Measurements from ENCODE around the gene ASB14. TPM values are rescaled to one million over a fixed set of nuclear protein-coding genes. Genes with fewer than 3 reads are reported as not detected.

ASB14 gene
- total RNA-seq, 1 experiment from 2014 or later, result not detected

- Histone ChIP-seq H3K27ac (no peak overlapping the region), H3K9me3 (ENCODE audit: insufficient read depth, low read depth) (no peaks in the 10 kb centered on the region), H3K4me1 (replicated peaks; ENCODE audit: insufficient read depth) (no peaks in the 10 kb centered on the region), H3F3A (ENCODE audit: insufficient read depth, low read depth) (no peaks in the 10 kb centered on the region), H3K4me2 (no peak overlapping the region), H3K4me3 (no peak overlapping the region), H3K36me3 (ENCODE audit: low read depth) (no peaks in the 10 kb centered on the region), H3K79me2 (ENCODE audit: low read depth) (no peaks in the 10 kb centered on the region), H4K20me1 (ENCODE audit: insufficient read depth) (no peaks in the 10 kb centered on the region), H3K27me3 (ENCODE audit: insufficient read depth, low read depth) (no peaks in the 10 kb centered on the region), H3K9me2 (ENCODE audit: insufficient read depth) (no peaks in the 10 kb centered on the region), H2AFZ (no peak overlapping the region)
- TF ChIP-seq, protein P1, sequence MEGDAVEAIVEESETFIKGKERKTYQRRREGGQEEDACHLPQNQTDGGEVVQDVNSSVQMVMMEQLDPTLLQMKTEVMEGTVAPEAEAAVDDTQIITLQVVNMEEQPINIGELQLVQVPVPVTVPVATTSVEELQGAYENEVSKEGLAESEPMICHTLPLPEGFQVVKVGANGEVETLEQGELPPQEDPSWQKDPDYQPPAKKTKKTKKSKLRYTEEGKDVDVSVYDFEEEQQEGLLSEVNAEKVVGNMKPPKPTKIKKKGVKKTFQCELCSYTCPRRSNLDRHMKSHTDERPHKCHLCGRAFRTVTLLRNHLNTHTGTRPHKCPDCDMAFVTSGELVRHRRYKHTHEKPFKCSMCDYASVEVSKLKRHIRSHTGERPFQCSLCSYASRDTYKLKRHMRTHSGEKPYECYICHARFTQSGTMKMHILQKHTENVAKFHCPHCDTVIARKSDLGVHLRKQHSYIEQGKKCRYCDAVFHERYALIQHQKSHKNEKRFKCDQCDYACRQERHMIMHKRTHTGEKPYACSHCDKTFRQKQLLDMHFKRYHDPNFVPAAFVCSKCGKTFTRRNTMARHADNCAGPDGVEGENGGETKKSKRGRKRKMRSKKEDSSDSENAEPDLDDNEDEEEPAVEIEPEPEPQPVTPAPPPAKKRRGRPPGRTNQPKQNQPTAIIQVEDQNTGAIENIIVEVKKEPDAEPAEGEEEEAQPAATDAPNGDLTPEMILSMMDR (conservative IDR thresholded peaks at IDR 0.05), result no peak
- TF ChIP-seq EZH2 (IDR thresholded peaks at IDR 0.05; ENCODE audit: low read depth), result no peak
- CTCF ChIA-PET, result no interaction called here
- intact Hi-C loops (cut with micrococcal nuclease; ENCODE audit: unreplicated experiment), result no loop called here
- DNase-seq, result no peak
- POLR2A ChIA-PET (ENCODE audit: unreplicated experiment), result interaction anchor here (0.5 to 0.7 kb wide), 3 partner anchors 9 to 302 kb away, joined by 7 to 12 read pairs (median 8); no protein-coding TSS in a partner anchor
- no TSS peak for BruUV-seq (replicated peaks)
Measured at GRCh38 chr3:57279685-57280084, 12.8 kb downstream of the ASB14 start.

- Histone ChIP-seq H3K79me2 (ENCODE audit: low read depth) (no peaks in the 10 kb centered on the region), H3F3A (ENCODE audit: insufficient read depth, low read depth) (no peaks in the 10 kb centered on the region), H3K27me3 (ENCODE audit: insufficient read depth, low read depth) (no peaks in the 10 kb centered on the region), H3K9me2 (ENCODE audit: insufficient read depth) (no peaks in the 10 kb centered on the region), H3K4me1 (replicated peaks; ENCODE audit: insufficient read depth) (no peaks in the 10 kb centered on the region), H3K27ac (no peak overlapping the region), H3K4me2 (no peak overlapping the region), H3K36me3 (ENCODE audit: low read depth) (no peaks in the 10 kb centered on the region), H3K4me3 (no peak overlapping the region), H4K20me1 (ENCODE audit: insufficient read depth) (no peaks in the 10 kb centered on the region), H2AFZ (no peak overlapping the region), H3K9me3 (ENCODE audit: insufficient read depth, low read depth) (no peaks in the 10 kb centered on the region)
- intact Hi-C loops (cut with micrococcal nuclease; ENCODE audit: unreplicated experiment), result no loop called here
- DNase-seq, result no peak
- TF ChIP-seq EZH2 (IDR thresholded peaks at IDR 0.05; ENCODE audit: low read depth), result no peak
- TF ChIP-seq, protein P1 (conservative IDR thresholded peaks at IDR 0.05), result no peak
- BruUV-seq (replicated peaks), result no TSS peak
- CTCF ChIA-PET, result no interaction called here
- POLR2A ChIA-PET (ENCODE audit: unreplicated experiment), result no interaction called here
Measured at GRCh38 chr3:57278237-57278636, 14.2 kb downstream of the ASB14 start.

DNA sequence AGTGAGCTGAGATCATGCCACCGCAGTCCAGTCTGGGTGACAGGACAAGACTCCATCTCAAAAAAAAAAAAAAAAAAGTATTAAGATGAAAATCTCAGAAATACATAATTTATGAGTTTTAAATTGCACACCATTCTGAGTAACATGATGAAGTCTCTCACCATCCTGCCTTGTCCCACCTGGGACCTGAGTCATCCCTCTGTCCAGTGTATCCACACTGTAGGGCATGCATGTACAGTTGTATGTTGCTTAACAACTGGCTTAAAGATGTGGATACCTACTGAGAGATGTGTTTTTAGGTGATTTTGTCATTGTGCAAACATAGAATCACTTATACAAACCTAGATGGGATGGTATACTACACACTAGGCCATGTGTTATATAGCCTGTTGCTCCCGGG, 17.1 kb downstream of the ASB14 start:
- ChIA-PET POLR2A (ENCODE audit: unreplicated experiment) (no interaction called here), CTCF (no interaction called here)
- Histone ChIP-seq H3K4me1 (replicated peaks; ENCODE audit: insufficient read depth) (no peaks in the 10 kb centered on the region), H3K27ac (no peak overlapping the region), H3K4me2 (no peak overlapping the region), H3K27me3 (ENCODE audit: insufficient read depth, low read depth) (no peaks in the 10 kb centered on the region), H2AFZ (no peak overlapping the region), H3K9me3 (ENCODE audit: insufficient read depth, low read depth) (no peaks in the 10 kb centered on the region), H3K36me3 (ENCODE audit: low read depth) (no peaks in the 10 kb centered on the region), H4K20me1 (ENCODE audit: insufficient read depth) (no peaks in the 10 kb centered on the region), H3K79me2 (ENCODE audit: low read depth) (no peaks in the 10 kb centered on the region), H3K9me2 (ENCODE audit: insufficient read depth) (no peaks in the 10 kb centered on the region), H3F3A (ENCODE audit: insufficient read depth, low read depth) (no peaks in the 10 kb centered on the region), H3K4me3 (no peak overlapping the region)
- BruUV-seq (replicated peaks), result no TSS peak
- intact Hi-C loops (cut with micrococcal nuclease; ENCODE audit: unreplicated experiment), result no loop called here
- TF ChIP-seq, protein P1 (conservative IDR thresholded peaks at IDR 0.05), result no peak
- no peak for TF ChIP-seq EZH2 (IDR thresholded peaks at IDR 0.05; ENCODE audit: low read depth)
- DNase-seq, result no peak
